ENCODE measurements around the gene NINJ1.

The NINJ1 gene

GRCh38 chr9:93100276-93100636 lies 33.8 kb downstream of the NINJ1 start:
- no peak for DNase-seq (ENCODE audit: low read depth)

DNA sequence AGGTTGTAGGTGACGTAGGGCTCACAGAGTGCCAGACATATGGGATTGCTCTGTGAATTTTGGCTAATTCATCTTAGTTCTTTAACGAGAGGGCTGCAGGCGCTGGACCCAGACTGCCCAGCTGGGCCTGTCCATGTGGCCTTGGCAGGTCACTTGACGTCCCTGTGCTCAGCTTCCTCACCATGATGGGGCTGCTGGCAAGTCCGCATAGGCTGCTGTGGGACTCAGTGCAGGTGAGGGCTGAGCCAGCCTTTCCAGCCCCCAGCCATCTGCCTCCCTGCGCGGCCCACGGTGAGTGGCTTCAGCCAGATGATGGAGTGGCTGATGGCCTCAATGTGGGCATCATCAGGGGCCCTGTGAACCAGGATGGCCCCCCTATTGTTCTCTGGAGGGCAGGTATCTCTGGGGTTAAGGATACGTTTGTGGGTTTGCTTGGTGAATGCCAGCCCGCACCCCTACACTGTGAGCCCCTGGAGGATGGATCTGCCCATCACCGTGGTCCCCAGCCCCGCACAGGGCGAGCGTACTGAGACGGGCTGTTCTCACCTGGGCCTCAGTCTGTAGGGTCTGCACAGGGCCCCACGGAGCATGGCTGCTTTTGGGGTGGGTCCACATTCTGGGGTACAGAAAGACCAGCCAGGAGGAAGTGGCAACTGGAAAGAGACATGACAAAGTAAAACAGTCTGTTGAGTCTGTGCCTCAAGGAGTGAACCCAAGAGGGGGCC lies 34.3 kb downstream of the NINJ1 start:
- DNase-seq (ENCODE audit: low read depth): no peak

DNA sequence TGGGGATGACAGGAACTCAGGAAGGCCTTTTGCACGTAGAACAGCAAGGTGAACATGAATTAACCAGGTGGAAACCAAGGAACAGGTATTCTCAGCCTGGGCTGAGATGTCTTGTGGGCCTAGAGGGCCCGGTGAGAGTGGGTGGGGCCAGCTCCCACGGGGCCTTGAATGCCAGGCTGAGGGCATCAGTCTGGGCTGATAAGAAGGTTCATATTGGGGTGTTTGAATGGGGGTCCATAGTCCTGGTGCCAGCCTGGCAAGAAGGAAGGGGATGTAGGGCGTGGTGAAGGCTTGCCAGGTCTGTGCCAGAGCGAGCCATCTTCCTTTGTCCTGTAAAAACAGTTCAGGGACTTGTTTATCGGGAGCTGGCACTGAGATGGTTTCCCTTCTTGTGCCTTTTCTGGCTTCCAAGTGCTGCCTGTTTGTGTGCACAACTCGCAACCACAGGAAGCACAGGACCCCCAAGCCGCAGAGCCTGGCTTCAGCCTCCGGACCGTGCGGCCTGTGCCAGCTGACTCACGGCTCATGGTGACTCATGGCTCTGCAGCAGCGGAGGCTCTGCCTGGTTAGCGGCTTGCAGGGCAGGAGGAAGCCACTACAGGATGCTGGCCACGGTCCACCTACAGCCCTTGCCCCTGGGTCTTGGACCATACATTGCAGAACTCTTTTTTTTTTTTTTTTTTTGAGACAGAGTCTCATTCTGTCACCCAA lies 35.7 kb downstream of the NINJ1 start:
- DNase-seq (ENCODE audit: low read depth): peak; percentile 89

DNA sequence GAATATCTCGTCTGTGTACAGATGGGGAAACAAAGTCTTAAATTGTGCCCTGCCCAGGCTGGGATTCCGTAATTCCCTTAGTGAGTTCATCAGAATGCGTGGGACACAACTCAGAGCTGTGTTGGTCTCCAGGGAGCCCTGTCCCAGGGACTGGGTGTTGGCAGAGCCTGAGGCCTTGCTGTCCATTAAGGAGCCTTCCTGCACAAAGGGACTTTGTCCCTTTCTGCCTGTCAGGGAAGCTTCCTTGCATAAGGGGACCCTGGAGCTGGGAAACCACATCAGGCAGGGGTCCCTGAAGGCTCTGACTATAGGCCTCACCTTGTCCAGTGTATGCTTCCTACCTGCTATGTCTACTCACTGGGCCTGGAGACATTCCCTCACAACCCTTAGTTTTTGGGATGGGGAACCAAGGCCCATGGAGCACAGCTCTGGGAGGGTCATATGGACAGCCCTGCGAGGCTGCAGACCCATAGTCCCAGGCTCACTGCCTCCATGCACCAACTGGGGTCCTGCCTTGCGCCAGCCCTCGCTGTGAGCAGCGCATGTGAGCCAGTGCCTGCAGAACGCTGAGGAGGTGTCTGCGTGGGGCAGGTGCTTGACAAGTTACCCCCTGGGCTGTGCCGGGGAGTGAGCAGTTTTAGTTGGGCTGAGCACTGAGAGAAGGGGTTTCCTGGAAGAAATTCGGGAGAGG lies 36.4 kb downstream of the NINJ1 start:
- no peak for DNase-seq (ENCODE audit: low read depth)

DNA sequence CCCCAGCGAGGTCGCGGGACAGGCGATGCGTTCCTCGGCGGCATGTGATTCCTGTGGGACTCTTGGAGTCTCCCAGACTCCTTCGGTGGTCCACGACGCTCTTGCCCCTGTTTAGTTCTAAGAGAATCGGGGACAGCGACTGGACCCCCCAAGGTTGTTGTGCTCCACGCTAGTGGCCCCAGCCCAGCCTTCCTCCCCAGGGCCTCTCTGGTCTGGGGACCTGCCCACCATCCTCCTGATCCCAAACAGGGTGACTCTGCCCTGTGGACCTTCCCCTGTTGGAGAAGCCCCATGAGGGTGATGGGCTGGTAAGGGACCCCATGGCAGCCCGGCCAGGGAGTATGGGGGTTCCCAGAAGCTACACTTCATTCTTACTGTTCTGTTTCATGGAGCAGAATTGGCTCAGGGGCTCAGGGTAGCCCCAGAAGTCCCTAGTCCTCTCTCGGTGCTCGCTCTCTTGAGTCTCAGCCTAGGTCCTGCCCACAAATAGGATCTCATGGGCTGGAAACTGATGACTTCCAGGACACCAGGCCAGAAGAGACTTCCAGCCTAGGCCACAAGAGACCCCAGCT lies 37.2 kb downstream of the NINJ1 start:
- no peak for DNase-seq (ENCODE audit: low read depth)

GRCh38 chr9:93096131-93096802 lies 37.8 kb downstream of the NINJ1 start, which contains the start of gene CARD19:
TSS of gene CARD19 (plus strand) at chr9:93096217. CDS start at chr9:93096346, 129 bp downstream.
- no peak for DNase-seq (ENCODE audit: low read depth)

DNA sequence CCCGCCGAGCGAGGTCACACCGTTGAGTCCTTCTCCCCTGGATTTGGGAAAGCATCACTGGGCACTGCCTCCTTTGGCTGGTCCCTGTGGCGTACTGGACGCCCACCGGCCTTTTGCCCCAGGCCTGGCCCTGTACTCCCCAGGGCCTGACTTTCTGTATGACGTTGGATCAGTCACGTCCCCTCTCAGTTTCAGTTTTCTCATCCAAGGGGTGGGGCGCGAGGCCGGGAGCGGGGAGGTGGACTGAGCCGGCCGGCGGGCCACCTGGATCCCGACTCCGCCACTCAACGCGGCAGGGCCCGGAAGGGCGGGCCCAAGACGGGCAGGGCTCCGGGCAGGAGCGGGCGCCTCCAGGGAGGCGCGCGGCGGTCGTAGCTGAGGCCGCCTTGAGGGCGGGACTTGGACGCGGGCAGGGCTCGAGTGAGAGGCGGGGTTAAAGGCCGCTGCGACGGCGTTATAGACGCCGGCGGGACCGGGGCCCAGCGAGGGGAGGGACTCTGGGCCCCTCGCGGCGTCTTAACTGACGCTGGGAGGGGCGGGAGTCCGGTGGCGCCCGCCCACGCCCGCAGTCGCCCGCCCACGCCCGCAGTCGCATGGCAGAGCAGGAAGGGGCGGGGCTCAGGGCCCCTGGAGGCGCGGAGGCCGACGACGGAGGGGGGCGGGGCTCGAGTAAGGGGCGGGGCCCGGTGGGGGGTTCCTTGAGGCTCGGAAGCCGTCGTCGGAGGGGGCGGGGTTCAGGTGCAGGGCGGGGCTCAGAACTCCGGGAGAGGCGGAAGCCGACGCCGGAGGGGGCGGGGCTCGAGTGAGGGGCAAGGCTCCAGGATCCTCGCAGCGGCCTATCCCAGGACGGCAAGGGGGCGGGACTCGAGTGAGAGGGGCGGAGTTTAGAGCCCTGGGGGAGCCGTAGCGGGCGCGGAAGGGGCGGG lies 38.6 kb downstream of the NINJ1 start:
- peak; percentile 86 for DNase-seq (ENCODE audit: low read depth)

DNA sequence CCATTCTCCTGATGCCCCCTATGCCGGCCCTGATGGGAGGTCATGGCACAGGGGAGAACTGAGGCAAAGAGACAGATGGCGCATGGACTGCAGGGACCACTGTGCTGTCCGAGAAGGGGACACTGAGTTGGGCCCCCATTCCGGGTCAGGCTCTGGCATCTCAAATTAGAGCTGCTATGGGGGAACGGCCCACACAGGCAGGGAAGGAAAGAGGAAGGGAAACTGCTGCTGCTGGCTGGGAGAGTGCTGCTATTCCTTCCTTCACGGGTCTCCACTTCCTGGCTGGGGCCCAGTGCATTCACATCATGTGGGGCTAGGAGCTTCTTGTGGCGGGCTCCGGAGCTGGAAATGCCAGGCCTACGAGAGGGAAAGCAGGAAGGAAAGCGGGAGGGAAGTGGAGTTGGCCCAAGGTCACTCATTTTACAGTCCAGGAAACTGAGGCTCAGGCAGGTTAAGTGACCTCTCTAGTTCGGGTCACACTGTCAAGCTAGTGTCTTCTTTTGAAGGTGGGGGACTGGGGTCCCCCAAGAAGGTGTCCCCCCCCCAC lies 39.3 kb downstream of the NINJ1 start:
- DNase-seq (ENCODE audit: low read depth): no peak

- no peak for DNase-seq (ENCODE audit: low read depth)
Measured at GRCh38 chr9:93093877-93094657, 40.0 kb downstream of the NINJ1 start.

- DNase-seq (ENCODE audit: low read depth): no peak
Measured at GRCh38 chr9:93093127-93093876, 40.7 kb downstream of the NINJ1 start.

- DNase-seq (ENCODE audit: low read depth): no peak
Measured at GRCh38 chr9:93092251-93092991, 41.6 kb downstream of the NINJ1 start.

- DNase-seq (ENCODE audit: low read depth): peak; percentile 69
Measured at GRCh38 chr9:93091453-93092081, 42.5 kb downstream of the NINJ1 start.

GRCh38 chr9:93091056-93091452 lies 43.0 kb downstream of the NINJ1 start:
- no peak for DNase-seq (ENCODE audit: low read depth)

DNA sequence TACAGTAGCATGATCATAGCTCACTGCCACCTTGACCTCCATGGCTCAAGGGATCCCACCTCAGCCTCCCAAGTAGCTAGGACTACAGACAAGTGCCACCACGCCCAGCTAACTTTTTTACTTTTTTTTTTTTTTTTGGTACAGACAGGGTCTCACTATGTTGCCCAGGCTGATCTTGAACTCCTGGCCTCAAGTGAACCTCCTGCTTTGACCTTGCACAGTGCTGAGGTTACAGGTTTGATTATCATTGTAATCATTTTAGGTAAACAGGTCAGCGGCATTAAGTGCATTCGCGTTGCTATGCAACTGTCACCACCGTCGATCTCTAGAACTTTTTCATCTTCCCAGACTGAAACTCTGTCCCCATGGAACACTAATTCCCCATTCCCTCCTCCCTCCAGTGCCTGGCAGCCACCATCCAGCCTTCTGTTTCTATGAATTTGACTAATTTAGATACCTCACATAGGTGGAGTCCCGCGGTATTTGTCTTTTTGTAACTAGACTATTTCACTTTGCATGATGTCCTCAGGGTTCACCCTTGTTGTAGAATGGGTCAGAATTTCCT lies 43.9 kb downstream of the NINJ1 start:
- DNase-seq (ENCODE audit: low read depth): no peak

- DNase-seq (ENCODE audit: low read depth): no peak
Measured at GRCh38 chr9:93089481-93089991, 44.5 kb downstream of the NINJ1 start.

GRCh38 chr9:93089024-93089423 lies 45.0 kb downstream of the NINJ1 start:
- DNase-seq (ENCODE audit: low read depth): no peak

DNA sequence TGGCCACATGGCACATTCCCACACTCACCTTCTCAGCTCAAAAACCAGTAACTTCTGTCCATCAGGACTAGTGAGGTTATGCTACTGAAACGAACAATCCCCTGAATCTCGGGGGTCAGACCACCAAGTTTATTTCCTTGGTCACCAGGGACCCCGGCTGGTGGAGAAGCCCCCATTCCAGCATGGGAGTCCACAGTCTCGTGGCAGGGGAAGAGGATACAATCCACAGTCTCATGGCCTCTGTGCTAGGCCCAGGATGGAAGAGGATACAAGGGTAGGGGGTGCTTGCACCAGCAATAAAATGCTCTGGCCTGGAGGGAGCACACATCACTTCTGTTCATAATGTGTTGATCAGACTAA lies 45.4 kb downstream of the NINJ1 start:
- no peak for DNase-seq (ENCODE audit: low read depth)

All from HS-5 (cell line).